HL-60 (cell line): ENCODE data around the gene AIFM3.
A peak's percentile ranks its signal among the peaks of the same experiment; 100 is the strongest.

ENCODE experiments used
- DNase-seq, 2 experiments: peaks; one replicate each; pipeline ENCODE4 v3.0.0-alpha.2; 2010 to 2020; ENCODE audit warnings: low read depth in 1 of 2, low spot score in 1 of 2
- H3K27ac ChIP-seq: fragments of 250-450 bp; sonication (Bioruptor Pico); replicated peaks from 2 replicates; pipeline ENCODE4 v1.5.1; 2020; ENCODE audit warnings: mild to moderate bottlenecking, moderate library complexity
- H3K27me3 ChIP-seq: fragments of 250-450 bp; sonication (Bioruptor Pico); 2 replicates; pipeline ENCODE4 v1.5.1; 2021; ENCODE audit warnings: mild to moderate bottlenecking, moderate library complexity; ENCODE audit not compliant: insufficient read depth, poor library complexity, severe bottlenecking
- H3K4me3 ChIP-seq: replicated peaks from 2 replicates; pipeline ENCODE4 v1.5.1; 2011; ENCODE audit warnings: mild to moderate bottlenecking, control low read depth, low read length; ENCODE audit not compliant: insufficient read depth
- GABPA ChIP-seq: IDR thresholded peaks from 2 replicates; pipeline ENCODE4 v1.6.1; 2012; ENCODE audit warnings: low read depth
- POLR2AphosphoS5 ChIP-seq: IDR thresholded peaks from 2 replicates; pipeline ENCODE4 v1.6.1; 2012; ENCODE audit warnings: low read depth
- SPI1 ChIP-seq: IDR thresholded peaks from 2 replicates; pipeline ENCODE4 v1.6.1; 2012; ENCODE audit warnings: low read depth, mild to moderate bottlenecking, borderline replicate concordance
- TF ChIP-seq, protein P1 (sequence below): IDR thresholded peaks from one replicate; pipeline ENCODE4 v1.5.1; 2011; ENCODE audit warnings: low read length, control low read depth, inconsistent platforms; ENCODE audit not compliant: insufficient read depth
- TF ChIP-seq, protein P2 (sequence below): IDR thresholded peaks from 2 replicates; pipeline ENCODE4 v1.6.1; 2012; ENCODE audit warnings: low read depth; ENCODE audit not compliant: insufficient replicate concordance

AIFM3 gene

DNA sequence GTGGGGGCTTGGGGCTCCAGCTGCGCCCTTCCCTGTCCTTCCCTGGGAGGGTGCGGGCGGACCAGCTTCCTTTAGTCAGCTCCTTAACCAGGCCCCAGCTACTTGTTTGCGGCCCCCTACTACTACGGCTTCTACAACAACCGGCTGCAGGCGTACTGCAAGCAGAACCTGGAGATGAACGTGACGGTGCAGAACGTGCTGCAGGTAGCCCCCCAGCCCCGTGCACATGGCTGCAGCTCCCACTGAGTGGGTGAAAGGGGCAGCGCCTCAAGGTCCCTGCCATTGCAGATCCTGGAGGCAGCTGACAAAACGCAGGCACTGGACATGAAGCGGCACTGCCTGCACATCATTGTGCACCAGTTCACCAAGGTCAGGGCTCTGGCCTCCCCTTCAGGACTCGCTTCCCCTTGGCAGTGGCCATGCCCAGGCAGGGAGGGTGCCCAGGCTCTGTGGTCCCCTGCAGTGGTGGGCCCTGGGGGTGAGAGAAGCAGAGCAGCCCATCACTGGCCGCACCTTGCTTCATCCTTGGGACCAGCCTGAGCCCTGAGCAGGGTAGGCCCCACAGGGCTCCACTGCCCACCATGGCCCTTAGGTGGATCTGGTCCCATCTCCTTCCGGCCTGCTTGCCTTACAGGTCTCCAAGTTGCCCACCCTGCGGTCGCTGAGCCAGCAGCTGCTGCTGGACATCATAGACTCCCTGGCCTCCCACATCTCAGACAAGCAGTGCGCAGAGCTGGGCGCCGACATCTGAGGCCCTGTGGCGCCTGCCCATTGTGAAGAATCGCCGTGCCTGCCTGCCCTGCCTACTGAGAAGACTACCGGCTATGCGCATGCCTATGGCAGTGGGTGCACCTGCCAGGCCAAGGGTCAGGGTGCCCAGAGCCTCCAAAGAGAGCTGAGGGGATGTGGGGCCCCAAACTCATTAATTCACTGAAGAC, 29.8 kb downstream of the AIFM3 start:
- TF ChIP-seq, protein P1, sequence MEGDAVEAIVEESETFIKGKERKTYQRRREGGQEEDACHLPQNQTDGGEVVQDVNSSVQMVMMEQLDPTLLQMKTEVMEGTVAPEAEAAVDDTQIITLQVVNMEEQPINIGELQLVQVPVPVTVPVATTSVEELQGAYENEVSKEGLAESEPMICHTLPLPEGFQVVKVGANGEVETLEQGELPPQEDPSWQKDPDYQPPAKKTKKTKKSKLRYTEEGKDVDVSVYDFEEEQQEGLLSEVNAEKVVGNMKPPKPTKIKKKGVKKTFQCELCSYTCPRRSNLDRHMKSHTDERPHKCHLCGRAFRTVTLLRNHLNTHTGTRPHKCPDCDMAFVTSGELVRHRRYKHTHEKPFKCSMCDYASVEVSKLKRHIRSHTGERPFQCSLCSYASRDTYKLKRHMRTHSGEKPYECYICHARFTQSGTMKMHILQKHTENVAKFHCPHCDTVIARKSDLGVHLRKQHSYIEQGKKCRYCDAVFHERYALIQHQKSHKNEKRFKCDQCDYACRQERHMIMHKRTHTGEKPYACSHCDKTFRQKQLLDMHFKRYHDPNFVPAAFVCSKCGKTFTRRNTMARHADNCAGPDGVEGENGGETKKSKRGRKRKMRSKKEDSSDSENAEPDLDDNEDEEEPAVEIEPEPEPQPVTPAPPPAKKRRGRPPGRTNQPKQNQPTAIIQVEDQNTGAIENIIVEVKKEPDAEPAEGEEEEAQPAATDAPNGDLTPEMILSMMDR = no peak
- TF ChIP-seq, protein P2, sequence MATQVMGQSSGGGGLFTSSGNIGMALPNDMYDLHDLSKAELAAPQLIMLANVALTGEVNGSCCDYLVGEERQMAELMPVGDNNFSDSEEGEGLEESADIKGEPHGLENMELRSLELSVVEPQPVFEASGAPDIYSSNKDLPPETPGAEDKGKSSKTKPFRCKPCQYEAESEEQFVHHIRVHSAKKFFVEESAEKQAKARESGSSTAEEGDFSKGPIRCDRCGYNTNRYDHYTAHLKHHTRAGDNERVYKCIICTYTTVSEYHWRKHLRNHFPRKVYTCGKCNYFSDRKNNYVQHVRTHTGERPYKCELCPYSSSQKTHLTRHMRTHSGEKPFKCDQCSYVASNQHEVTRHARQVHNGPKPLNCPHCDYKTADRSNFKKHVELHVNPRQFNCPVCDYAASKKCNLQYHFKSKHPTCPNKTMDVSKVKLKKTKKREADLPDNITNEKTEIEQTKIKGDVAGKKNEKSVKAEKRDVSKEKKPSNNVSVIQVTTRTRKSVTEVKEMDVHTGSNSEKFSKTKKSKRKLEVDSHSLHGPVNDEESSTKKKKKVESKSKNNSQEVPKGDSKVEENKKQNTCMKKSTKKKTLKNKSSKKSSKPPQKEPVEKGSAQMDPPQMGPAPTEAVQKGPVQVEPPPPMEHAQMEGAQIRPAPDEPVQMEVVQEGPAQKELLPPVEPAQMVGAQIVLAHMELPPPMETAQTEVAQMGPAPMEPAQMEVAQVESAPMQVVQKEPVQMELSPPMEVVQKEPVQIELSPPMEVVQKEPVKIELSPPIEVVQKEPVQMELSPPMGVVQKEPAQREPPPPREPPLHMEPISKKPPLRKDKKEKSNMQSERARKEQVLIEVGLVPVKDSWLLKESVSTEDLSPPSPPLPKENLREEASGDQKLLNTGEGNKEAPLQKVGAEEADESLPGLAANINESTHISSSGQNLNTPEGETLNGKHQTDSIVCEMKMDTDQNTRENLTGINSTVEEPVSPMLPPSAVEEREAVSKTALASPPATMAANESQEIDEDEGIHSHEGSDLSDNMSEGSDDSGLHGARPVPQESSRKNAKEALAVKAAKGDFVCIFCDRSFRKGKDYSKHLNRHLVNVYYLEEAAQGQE = no peak
- TF ChIP-seq SPI1 = no peak
- no peak for TF ChIP-seq GABPA
- TF ChIP-seq POLR2AphosphoS5 = no peak
- no peak overlapping the region for H3K27ac ChIP-seq
- H3K27me3 ChIP-seq = no peaks in the 10 kb centered on the region
- H3K4me3 ChIP-seq = no peak overlapping the region
- DNase-seq = no peak

DNA sequence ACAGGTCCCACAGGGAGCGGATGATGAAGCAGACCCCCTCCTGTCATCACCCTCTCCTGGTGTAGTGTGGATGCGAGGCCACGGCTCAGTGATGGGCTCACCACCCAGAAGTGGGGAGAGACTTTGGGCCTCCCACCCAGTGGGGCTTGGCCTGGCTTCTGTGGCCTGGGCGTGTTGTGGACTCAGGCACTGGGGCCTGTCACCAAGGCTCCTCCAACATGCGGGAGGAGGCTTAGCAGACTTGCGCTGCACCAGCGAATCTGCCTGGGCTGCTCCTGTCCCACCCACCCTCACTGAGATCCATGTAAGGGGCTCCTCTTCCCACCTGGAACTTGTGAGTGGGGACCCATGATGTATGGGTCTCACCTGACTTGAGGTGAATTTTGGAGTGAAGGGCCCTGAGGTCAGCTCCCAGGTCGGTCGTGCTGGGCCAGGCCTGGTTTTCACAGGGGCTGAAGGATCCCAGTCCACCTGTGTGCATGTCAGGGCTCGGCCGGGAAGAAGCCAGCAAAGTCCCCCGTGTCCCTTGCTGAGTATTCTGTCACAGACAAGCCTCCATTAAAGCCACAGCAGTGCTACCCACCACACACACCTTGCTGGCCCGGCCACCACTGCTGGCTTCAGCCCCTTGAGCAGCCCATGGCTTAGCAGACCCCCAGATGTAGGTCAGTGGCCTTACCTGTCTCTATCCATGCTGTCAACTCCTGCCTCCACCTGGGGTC, 30.6 kb downstream of the AIFM3 start:
- Histone ChIP-seq H3K27ac (no peak overlapping the region), H3K4me3 (no peak overlapping the region), H3K27me3 (no peaks in the 10 kb centered on the region)
- DNase-seq = no peak
- TF ChIP-seq GABPA = no peak
- peak; percentile 16; the same call in 1 of the 2 replicates for TF ChIP-seq POLR2AphosphoS5
- TF ChIP-seq, protein P1 = no peak

DNA sequence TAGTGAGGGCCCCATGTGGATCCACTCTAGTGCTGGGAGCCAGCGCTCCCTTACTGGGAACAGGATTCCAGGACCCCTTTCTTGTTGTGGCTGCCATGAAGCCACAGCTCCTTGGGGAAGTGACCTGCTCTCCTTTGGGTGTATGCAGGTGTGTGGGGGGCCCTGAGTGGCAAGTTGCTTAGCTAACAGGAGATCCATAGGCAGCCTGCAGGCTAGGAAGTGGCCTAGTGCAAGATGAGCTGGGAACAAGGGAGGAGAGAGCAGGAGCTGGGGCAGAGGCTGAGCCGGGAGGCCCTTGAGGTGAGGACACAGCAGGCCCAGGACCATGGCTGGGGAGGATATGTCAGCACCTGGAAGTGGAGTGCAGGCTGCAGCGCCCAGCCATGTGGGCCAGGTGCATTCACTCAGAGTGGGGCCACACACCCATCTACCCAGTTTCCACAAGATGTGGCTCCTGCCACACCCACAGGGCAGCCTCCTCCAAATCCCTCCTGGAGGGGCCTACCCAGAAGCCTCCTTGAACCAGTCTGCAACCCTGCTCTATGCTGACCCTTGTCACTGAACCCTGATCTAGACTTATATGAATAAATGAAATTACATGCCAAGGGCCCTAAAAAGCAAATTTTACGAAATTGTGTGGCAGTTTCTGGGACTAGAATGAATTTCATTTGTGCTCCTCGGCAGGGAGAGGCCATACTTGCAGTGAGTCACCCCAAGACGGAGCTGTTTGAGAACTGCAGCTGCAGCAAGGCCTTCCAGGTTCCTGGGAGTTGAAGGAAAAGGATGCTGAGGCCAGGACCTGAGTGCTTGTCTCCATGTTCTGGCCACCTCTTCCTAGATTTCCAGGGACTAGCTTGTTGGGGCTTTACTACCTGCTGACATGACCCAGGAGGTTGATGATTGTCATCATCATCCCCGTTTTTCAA, 31.6 kb downstream of the AIFM3 start:
- no peaks in the 10 kb centered on the region for H3K27me3 ChIP-seq
- no peak overlapping the region for H3K27ac ChIP-seq
- no peak for DNase-seq
- no peak overlapping the region for H3K4me3 ChIP-seq
- peak; percentile 15; the same call in 1 of the 2 replicates for TF ChIP-seq POLR2AphosphoS5
- TF ChIP-seq GABPA = no peak

DNA sequence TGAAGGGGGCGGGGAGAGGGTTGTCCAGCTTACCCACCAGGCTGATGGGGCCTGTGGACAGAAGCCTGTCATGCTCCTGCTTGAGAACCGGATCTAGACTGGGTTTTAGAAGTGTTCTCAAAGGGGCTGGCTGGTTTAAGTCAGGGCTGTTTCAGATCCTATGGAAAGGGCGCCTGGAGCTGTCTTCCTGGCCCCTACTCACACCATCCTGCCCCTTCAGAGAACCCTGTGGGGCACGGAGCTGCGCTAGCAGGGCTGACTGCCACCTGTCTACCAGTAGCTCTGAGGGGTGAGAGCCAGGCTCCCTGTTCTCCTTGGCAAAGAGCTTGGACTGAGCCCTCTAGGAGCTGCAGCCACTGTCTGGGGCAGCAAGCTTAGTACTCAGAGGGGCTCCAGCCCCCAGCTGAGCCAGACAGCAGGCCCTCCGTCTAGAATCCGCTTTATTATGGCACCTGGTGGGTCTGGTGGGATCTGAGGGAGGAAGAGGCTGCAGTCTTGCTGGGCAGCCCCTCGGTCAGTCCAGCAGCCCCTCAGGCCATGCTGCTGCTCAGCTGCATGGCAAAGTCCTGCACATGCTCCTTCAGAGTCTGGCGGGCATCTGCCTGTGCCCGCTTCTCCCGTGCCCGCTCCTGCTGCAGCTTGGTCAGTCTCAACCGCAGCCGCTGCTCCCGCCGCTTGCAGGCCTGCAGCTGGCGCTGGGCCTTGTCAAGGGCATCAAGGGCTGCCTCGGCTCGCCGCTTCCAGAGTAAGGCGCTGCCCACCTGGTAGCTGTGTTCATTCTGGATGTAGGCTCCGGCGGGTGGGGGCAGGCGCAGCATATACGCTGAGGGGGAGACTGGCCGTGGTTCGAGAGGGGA, 32.5 kb downstream of the AIFM3 start:
- TF ChIP-seq GABPA (no peak), POLR2AphosphoS5 (0 out of 2 replicates have a peak, but pooled peaks have one; percentile 16)
- no peak overlapping the region for H3K4me3 ChIP-seq
- H3K27me3 ChIP-seq = no peaks in the 10 kb centered on the region
- no peak for DNase-seq
- H3K27ac ChIP-seq = no peak overlapping the region
